HEK293 (cell line): ENCODE measurements around the gene DOK4.

ENCODE experiments used
- ATF2 ChIP-seq: fragments of 450-650 bp; formaldehyde crosslinking; IDR thresholded peaks from 2 replicates; pipeline ENCODE4 v1.5.1; 2016; ENCODE audit warnings: missing biosample characterization, missing genetic modification characterization, low read depth
- CTCF ChIP-seq: fragments of 450-650 bp; formaldehyde crosslinking; IDR thresholded peaks from 2 replicates; pipeline ENCODE4 v1.5.1; 2016; ENCODE audit warnings: missing biosample characterization, missing genetic modification characterization
- KLF9 ChIP-seq: fragments of 450-650 bp; formaldehyde crosslinking; IDR thresholded peaks from 2 replicates; pipeline ENCODE4 v1.5.1; 2016; ENCODE audit warnings: missing biosample characterization, missing genetic modification characterization, low read depth
- PATZ1 ChIP-seq: fragments of 450-650 bp; formaldehyde crosslinking; IDR thresholded peaks from 2 replicates; pipeline ENCODE4 v1.5.1; 2016; ENCODE audit warnings: missing biosample characterization, missing genetic modification characterization
- REST ChIP-seq: fragments of 450-650 bp; formaldehyde crosslinking; IDR thresholded peaks from 2 replicates; pipeline ENCODE4 v1.5.1; 2016; ENCODE audit warnings: missing biosample characterization, missing genetic modification characterization
- TRIM28 ChIP-seq: IDR thresholded peaks from 2 replicates; pipeline ENCODE4 v1.6.1; 2011; ENCODE audit warnings: low read length, control low read depth, borderline replicate concordance
- ZFP41 ChIP-seq: fragments of 450-650 bp; formaldehyde crosslinking; IDR thresholded peaks from 2 replicates; pipeline ENCODE4 v1.5.1; 2016; ENCODE audit warnings: missing biosample characterization, missing genetic modification characterization, borderline replicate concordance
- ZNF18 ChIP-seq: fragments of 450-650 bp; formaldehyde crosslinking; IDR thresholded peaks from 2 replicates; pipeline ENCODE4 v1.5.1; 2016; ENCODE audit warnings: missing biosample characterization, missing genetic modification characterization
- ZNF335 ChIP-seq: fragments of 450-650 bp; formaldehyde crosslinking; conservative IDR thresholded peaks from 2 replicates; pipeline ENCODE4 v1.5.1; 2016; ENCODE audit warnings: missing biosample characterization, missing genetic modification characterization
- ZNF510 ChIP-seq: fragments of 450-650 bp; formaldehyde crosslinking; IDR thresholded peaks from 2 replicates; pipeline ENCODE4 v1.5.1; 2018; ENCODE audit warnings: mild to moderate bottlenecking, missing genetic modification characterization, missing biosample characterization; ENCODE audit not compliant: insufficient replicate concordance
- ZNF670 ChIP-seq: fragments of 450-650 bp; formaldehyde crosslinking; IDR thresholded peaks from 2 replicates; pipeline ENCODE4 v1.5.1; 2016; ENCODE audit warnings: missing biosample characterization, missing genetic modification characterization, low read depth
- TF ChIP-seq, protein P1 (sequence below): sonication (generic); formaldehyde crosslinking; IDR thresholded peaks from 2 replicates; pipeline ENCODE4 v1.8.1; 2022; ENCODE audit warnings: mild to moderate bottlenecking, moderate library complexity, missing genetic modification reagents

- TF ChIP-seq ZNF335 (tag by site-specific recombination) (no peak), CTCF (no peak), ZNF18 (tag by site-specific recombination) (no peak), ZFP41 (tag by site-specific recombination) (no peak), ZNF670 (tag by site-specific recombination) (no peak), REST (tag by site-specific recombination) (no peak), TRIM28 (no peak), PATZ1 (no peak), KLF9 (no peak), ATF2 (no peak), ZNF510 (tag by site-specific recombination) (no peak)
- TF ChIP-seq, protein P1, sequence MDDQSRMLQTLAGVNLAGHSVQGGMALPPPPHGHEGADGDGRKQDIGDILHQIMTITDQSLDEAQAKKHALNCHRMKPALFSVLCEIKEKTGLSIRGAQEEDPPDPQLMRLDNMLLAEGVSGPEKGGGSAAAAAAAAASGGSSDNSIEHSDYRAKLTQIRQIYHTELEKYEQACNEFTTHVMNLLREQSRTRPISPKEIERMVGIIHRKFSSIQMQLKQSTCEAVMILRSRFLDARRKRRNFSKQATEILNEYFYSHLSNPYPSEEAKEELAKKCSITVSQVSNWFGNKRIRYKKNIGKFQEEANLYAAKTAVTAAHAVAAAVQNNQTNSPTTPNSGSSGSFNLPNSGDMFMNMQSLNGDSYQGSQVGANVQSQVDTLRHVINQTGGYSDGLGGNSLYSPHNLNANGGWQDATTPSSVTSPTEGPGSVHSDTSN (CRISPR knock-in tag): no peak
These were observed 15.1 kb downstream of the DOK4 start for GRCh38 chr16:57471209-57471608.
